ENCODE data around the gene YARS1. TPM values are rescaled to one million over a fixed set of nuclear protein-coding genes. Genes with fewer than 3 reads are reported as not detected.
A peak's percentile ranks its signal among the peaks of the same experiment; 100 is the strongest.

Gene YARS1
- total RNA-seq, 4 donors from 2014 or later: 37.8 to 59.4 (median 55.9) TPM

DNA sequence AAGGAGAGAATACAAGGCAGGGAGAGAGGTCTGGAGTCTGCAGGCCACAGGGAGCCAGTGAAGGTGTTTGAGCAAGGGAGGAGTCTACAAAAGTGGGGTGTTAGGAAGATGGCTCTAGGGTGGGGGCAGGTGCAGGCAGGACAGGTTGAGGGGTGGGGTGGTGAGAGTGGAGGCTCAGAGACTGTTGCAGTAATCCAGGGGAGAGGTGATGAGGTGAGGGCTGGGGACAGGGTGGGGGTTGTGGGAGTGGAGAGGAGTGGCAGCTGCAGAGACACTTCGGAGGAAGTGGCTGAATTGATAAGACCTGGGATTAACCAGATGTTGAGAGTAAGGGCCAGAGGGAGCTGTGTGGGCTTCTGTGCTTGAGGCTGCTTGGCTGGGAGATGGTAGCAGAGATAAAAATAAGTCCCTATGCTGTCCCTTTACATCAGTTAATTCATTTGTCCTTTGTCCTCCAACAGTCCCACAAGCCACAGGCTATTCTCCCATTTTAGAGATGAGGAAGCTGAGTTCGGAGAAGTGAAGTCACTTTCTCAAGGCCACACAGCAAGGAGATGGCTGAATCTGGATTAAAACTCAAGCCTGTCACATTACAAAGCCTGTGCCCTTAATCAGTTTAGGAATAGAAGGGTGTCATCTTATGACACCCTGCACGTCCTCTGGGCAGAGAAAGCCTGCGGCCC is 59.8 kb downstream of the YARS1 start:
- ATAC-seq: no peak
- in situ Hi-C loops (cut with MboI; ENCODE audit: low sequenced_read_pairs in 4 of 4): no loop called here
- Histone ChIP-seq H3K27me3 (no peaks in the 10 kb centered on the region), H3K9me3 (no peaks in the 10 kb centered on the region), H3K27ac (no peak overlapping the region), H3K4me1 (peaks cover 13 to 21% of the 10 kb centered on the region in 2 donors), H3K4me3 (no peak overlapping the region), H3K36me3 (no peaks in the 10 kb centered on the region)
- TF ChIP-seq POLR2A (IDR thresholded peaks at IDR 0.05): no peak
- intact Hi-C loops (cut with DNase I; ENCODE audit: low total_unique reads): no loop called here
- no peak for DNase-seq

DNA sequence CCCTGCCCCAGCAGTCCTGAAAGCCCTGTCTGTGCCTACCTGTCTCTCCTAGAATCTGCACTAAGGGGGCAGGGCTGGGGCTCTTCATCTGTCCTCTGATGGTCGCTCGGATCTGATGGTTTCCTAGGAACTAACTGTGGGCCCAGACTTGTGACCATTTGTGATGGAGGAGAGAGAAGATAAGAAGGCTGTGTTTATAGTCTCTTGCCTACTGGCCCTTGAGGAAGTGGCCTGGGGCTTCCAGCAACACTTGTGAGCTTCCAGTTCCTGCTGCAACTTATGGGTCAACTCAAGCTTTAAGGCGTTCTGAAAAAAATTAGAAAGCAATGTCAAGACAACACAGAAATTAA is 61.4 kb downstream of the YARS1 start:
- TF ChIP-seq POLR2A (IDR thresholded peaks at IDR 0.05): no peak
- TF ChIP-seq, protein P1, sequence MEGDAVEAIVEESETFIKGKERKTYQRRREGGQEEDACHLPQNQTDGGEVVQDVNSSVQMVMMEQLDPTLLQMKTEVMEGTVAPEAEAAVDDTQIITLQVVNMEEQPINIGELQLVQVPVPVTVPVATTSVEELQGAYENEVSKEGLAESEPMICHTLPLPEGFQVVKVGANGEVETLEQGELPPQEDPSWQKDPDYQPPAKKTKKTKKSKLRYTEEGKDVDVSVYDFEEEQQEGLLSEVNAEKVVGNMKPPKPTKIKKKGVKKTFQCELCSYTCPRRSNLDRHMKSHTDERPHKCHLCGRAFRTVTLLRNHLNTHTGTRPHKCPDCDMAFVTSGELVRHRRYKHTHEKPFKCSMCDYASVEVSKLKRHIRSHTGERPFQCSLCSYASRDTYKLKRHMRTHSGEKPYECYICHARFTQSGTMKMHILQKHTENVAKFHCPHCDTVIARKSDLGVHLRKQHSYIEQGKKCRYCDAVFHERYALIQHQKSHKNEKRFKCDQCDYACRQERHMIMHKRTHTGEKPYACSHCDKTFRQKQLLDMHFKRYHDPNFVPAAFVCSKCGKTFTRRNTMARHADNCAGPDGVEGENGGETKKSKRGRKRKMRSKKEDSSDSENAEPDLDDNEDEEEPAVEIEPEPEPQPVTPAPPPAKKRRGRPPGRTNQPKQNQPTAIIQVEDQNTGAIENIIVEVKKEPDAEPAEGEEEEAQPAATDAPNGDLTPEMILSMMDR (IDR thresholded peaks at IDR 0.05 in 4 of 5, conservative IDR thresholded peaks at IDR 0.05 in 1 of 5): no peak
- no peaks in the 10 kb centered on the region for H3K36me3 ChIP-seq
- in situ Hi-C loops (cut with MboI; ENCODE audit: low sequenced_read_pairs in 4 of 4) (no loop called here), intact Hi-C loops (cut with DNase I; ENCODE audit: low total_unique reads) (no loop called here)
- no peak for DNase-seq
- H3K27ac ChIP-seq: peak overlapping the region in 1 of 4 donors; percentile 18
- H3K4me1 ChIP-seq: peaks cover 9 to 15% of the 10 kb centered on the region in 2 donors
- H3K9me3 ChIP-seq: no peaks in the 10 kb centered on the region
- H3K27me3 ChIP-seq: no peaks in the 10 kb centered on the region
- H3K4me3 ChIP-seq: no peak overlapping the region
- ATAC-seq: no peak

DNA sequence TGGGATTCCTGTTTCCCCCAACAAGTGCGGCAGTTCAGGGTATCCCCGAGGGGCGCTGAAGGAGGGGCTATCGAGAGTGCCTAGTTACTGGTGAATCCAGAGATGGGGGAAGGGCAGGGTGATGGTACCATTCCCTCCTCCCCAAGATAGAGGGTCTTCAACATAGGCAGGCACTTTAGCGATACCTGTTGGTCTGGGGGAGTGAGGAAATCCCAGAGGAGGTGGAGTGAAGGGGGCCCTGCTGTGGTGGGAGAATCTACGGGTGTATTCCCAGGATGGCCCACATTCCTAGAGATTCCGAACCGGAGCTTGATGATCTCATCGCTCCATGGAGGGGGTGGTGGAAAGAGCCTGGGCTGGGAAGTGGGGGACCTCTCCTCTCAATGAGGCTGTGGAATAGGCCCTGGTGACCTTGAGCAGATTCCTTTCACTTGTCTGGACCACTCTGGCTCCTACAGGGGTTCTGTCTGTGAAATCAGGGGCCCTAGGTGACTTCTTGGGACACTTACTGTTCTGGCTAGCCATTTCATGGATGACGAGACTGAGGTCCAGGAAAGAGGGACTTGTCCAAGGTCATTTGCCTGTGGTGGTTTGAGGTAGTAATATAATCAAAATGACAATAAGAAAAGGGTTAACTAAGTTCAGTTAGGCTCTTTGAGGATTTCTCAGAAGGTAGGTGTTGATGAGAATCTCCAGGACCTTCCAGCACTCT is 61.9 kb downstream of the YARS1 start:
- peaks cover 9 to 15% of the 10 kb centered on the region in 2 donors for H3K4me1 ChIP-seq
- intact Hi-C loops (cut with DNase I; ENCODE audit: low total_unique reads) (no loop called here), in situ Hi-C loops (cut with MboI; ENCODE audit: low sequenced_read_pairs in 4 of 4) (no loop called here)
- no peaks in the 10 kb centered on the region for H3K27me3 ChIP-seq
- H3K9me3 ChIP-seq: no peaks in the 10 kb centered on the region
- TF ChIP-seq POLR2A (IDR thresholded peaks at IDR 0.05): no peak
- TF ChIP-seq, protein P1 (IDR thresholded peaks at IDR 0.05 in 4 of 5, conservative IDR thresholded peaks at IDR 0.05 in 1 of 5): no peak
- no peaks in the 10 kb centered on the region for H3K36me3 ChIP-seq
- DNase-seq: no peak
- peak overlapping the region; percentile 53 to 90 (median 68) for H3K4me3 ChIP-seq
- no peak for ATAC-seq
- H3K27ac ChIP-seq: peak overlapping the region in 1 of 4 donors; percentile 18

DNA sequence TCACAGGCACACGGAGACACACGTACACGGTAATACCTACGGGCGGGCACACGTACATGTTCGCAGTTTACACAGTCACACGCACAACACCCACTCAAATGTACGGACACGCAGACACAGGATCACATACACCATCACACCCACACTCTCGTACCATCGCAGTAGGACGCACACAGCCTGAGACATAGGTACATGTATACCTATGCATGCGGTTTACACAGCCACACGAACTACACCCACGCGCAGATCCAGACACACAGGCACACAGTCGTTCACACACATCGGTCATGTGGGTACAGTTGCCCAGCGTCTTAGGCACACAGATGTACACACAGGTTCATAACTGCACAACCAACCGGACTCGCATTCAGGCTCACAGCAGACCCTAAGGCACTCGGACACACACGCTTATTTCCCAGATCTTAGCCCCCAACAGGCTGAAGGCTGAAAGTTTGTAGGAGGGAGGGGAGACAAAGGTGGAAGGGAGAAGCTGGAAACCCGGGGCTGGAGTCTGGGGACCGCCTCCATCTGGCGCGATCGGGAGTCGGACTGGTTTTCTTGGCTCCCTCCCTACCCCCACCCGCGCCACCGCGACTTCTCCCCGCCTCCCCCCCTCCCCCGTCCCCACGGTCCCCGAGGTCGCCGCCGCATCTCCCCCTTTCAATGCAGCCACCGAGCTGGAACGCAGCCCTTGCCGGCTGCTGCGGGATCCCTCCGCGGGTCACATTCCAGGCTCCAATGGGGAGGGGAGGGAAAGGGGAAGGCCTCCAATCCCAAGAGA is 62.7 kb downstream of the YARS1 start:
- intact Hi-C loops (cut with DNase I; ENCODE audit: low total_unique reads): no loop called here
- TF ChIP-seq, protein P1 (IDR thresholded peaks at IDR 0.05 in 4 of 5, conservative IDR thresholded peaks at IDR 0.05 in 1 of 5): no peak
- DNase-seq (no peak), ATAC-seq (peak; percentile 30 to 57)
- Histone ChIP-seq H3K27me3 (no peaks in the 10 kb centered on the region), H3K27ac (peak overlapping the region in 1 of 4 donors; percentile 21), H3K4me3 (peak overlapping the region; percentile 53 to 90 (median 68)), H3K4me1 (peaks cover 9 to 15% of the 10 kb centered on the region in 2 donors), H3K36me3 (no peaks in the 10 kb centered on the region), H3K9me3 (no peaks in the 10 kb centered on the region)
- in situ Hi-C loops (cut with MboI; ENCODE audit: low sequenced_read_pairs in 4 of 4): no loop called here
